GM12878 (cell line): Measurements from ENCODE around the gene FGB. TPM values are rescaled to one million over a fixed set of nuclear protein-coding genes. Genes with fewer than 3 reads are reported as not detected.

Experiments used
- ATAC-seq: fragments of 200-7000 bp; cut with Tn5 transposase; 3 replicates; pipeline ENCODE4 v1.9.1; 2020; ENCODE audit warnings: mild to moderate bottlenecking, moderate library complexity
- BruUV-seq: library from RNA; stranded (reverse); fragments of 400-500 nt; replicated peaks from 2 replicates; lab custom pipeline; 2021; lab: Mats Ljungman, UMichigan
- CTCF ChIA-PET: fragments of 300-600 bp; sonication (Branson Sonifier 250); formaldehyde crosslinking; extraction: SDS; loops from one replicate; lab custom pipeline; 2021; ENCODE audit warnings: inconsistent platforms; lab: Yijun Ruan, JAX
- POLR2A ChIA-PET: fragments of 350-600 bp; formaldehyde crosslinking; extraction: SDS; loops from one replicate; lab custom pipeline; 2021; ENCODE audit warnings: inconsistent platforms; lab: Charles Lee
- RAD21 ChIA-PET: fragments of 300-600 bp; sonication (Branson Sonifier 250); formaldehyde crosslinking; loops from one replicate; lab custom pipeline; 2023; ENCODE audit warnings: antibody characterized with exemption; ENCODE audit not compliant: unreplicated experiment; lab: Charles Lee
- SMC1A ChIA-PET: fragments of 300-600 bp; sonication (Branson Sonifier 250); formaldehyde crosslinking; loops from one replicate; lab custom pipeline; 2023; ENCODE audit not compliant: unreplicated experiment, uncharacterized antibody; lab: Charles Lee
- DNase-seq: peaks from one replicate; pipeline ENCODE4 v3.0.0-alpha.2; 2011; ENCODE audit warnings: low read depth, low spot score
- FAIRE-seq: peaks from 3 replicates; lab custom pipeline; 2011; peaks lifted over from hg19 to GRCh38; lab: Jason Lieb, UNC
- H2AFZ ChIP-seq: 2 replicates; pipeline ENCODE4 v1.6.0; 2011; ENCODE audit warnings: low read depth, low read length, control low read depth; ENCODE audit not compliant: control insufficient read depth
- H3K27ac ChIP-seq: 2 replicates; pipeline ENCODE4 v1.5.1; 2011; ENCODE audit warnings: control low read depth; ENCODE audit not compliant: control insufficient read depth, insufficient read depth
- H3K27me3 ChIP-seq, 2 experiments: replicated peaks in 1 of 2; 2 replicates each; pipeline versions ENCODE4 v1.6.0 to v1.6.1; 2011; ENCODE audit warnings: low read length in 1 of 2; ENCODE audit not compliant: control insufficient read depth in 2 of 2, insufficient read depth in 2 of 2
- H3K36me3 ChIP-seq, 2 experiments: 2 replicates each; pipeline ENCODE4 v1.5.1; 2011; ENCODE audit warnings: low read length in 1 of 2; ENCODE audit not compliant: control insufficient read depth in 2 of 2, insufficient read depth in 2 of 2
- H3K4me1 ChIP-seq: 2 replicates; pipeline ENCODE4 v1.6.1; 2011; ENCODE audit warnings: mild to moderate bottlenecking, low read length, moderate library complexity, mixed read lengths; ENCODE audit not compliant: control insufficient read depth, insufficient read depth
- H3K4me2 ChIP-seq: 2 replicates; pipeline ENCODE4 v1.6.0; 2011; ENCODE audit warnings: control low read depth; ENCODE audit not compliant: control insufficient read depth, insufficient read depth
- H3K4me3 ChIP-seq: fragments of 200-600 bp; sonication (generic); 2 replicates; pipeline ENCODE4 v1.5.1; 2016
- H3K79me2 ChIP-seq: 2 replicates; pipeline ENCODE4 v1.6.0; 2011; ENCODE audit warnings: low read length; ENCODE audit not compliant: control insufficient read depth, insufficient read depth
- H3K9ac ChIP-seq: 2 replicates; pipeline ENCODE4 v1.8.0; 2011; ENCODE audit warnings: low read length, control low read depth, mixed read lengths; ENCODE audit not compliant: control insufficient read depth, insufficient read depth
- H3K9me3 ChIP-seq: replicated peaks from 3 replicates; pipeline ENCODE4 v1.5.1; 2011; ENCODE audit warnings: mild to moderate bottlenecking, low read length; ENCODE audit not compliant: control insufficient read depth, insufficient read depth
- H4K20me1 ChIP-seq: 2 replicates; pipeline ENCODE4 v1.6.0; 2011; ENCODE audit not compliant: control insufficient read depth, insufficient read depth
- SMAD1 ChIP-seq: fragments of 450-650 bp; IDR thresholded peaks from 2 replicates; pipeline ENCODE4 v1.6.1; 2018; ENCODE audit warnings: mild to moderate bottlenecking, low read depth; ENCODE audit not compliant: partially characterized antibody
- WGBS: methylation state at CpG from one replicate; pipeline ENCODE4 v1.1.6; 2016; ENCODE audit warnings: low lambda C conversion rate; ENCODE audit not compliant: insufficient replicate concordance, insufficient coverage; ENCODE audit errors: missing lambda C conversion rate; 5-methylcytosine and 5-hydroxymethylcytosine counted together
- in situ Hi-C: fragments of 300-500 bp; cut with MboI; formaldehyde crosslinking; loops from 9 replicates; pipeline ENCODE4 v1.14.3; 2018; ENCODE audit warnings: mixed read lengths
- intact Hi-C: fragments of 100-400 bp; cut with micrococcal nuclease; formaldehyde crosslinking; loops from one replicate; pipeline ENCODE4 v1.14.2; 2022; ENCODE audit not compliant: unreplicated experiment
- polyA plus RNA-seq, 11 experiments: library from polyadenylated mRNA; depleted of rRNA in 4 of 11; unstranded in 6 of 11; stranded (reverse) in 5 of 11; fragments of >200 nt; fragmentation: Nextera tagmentation in 4 of 11; fragmentation: Illumina TruSeq in 1 of 11; extraction: Ambion mirVana in 4 of 11; extraction: Trizol in 1 of 11; gene quantifications; 1 replicate in 1 of 11; 2 replicates in 10 of 11; pipeline versions ENCODE4 v1.2.1 to v1.2.3, GENCODE V29; 2011 to 2016; ENCODE audit warnings: inconsistent platforms in 2 of 11, missing spikeins in 2 of 11, low read depth in 1 of 11
- small RNA-seq: library from RNA; depleted of rRNA; stranded (forward); fragments of <200 nt; gene quantifications from one replicate; pipeline ENCODE3, GENCODE V24; 2014
- total RNA-seq, 4 experiments: library from RNA; depleted of rRNA in 3 of 4; stranded (reverse); fragments of >200 nt in 3 of 4; fragmentation: Illumina TruSeq in 1 of 4; extraction: Trizol in 1 of 4; gene quantifications; 2 replicates each; pipeline versions ENCODE4 v1.2.1 to v1.2.3, GENCODE V29; 2013 to 2021

The FGB gene
- total and polyA plus RNA-seq, 10 of the 15 experiments (the other 5 are each of a cell fraction or from before 2014, with no cell fraction given), result 0.04 to 2.7 TPM; not detected in 8

DNA sequence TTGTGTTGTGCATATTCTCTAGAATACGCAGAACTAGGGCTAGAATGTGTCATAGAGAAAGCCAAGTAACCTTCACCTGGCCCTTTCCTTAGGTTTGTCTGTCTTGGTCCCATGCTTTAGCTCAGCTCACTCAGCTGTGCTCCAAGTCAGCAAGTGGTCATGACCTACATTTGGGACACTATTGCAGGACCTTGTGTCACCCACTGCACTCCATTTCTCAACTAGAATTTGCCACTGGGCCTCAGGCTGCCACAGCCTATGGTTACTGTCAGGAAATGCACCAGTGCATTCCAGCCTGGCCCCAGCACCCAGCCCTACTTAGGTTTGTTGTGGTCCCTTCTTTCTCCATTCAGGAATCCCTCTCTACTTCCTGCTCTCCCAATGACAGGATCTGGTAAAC lies 57.3 kb downstream of the FGB start:
- Histone ChIP-seq H3K4me2 (no peak overlapping the region), H4K20me1 (no peaks in the 10 kb centered on the region), H3K27ac (no peak overlapping the region), H3K27me3 (no peaks in the 10 kb centered on the region), H2AFZ (peak overlapping the region; percentile 25; the same call in 1 of the 2 replicates), H3K79me2 (no peaks in the 10 kb centered on the region), H3K9me3 (no peaks in the 10 kb centered on the region), H3K36me3 (no peaks in the 10 kb centered on the region), H3K4me3 (no peak overlapping the region), H3K9ac (no peak overlapping the region), H3K4me1 (peaks cover 13% of the 10 kb centered on the region)
- ChIA-PET CTCF (interaction anchor here (1.1 to 19.0 kb wide), 7 partner anchors 12 to 76 kb away, joined by 3 to 796 read pairs (median 6); partner anchors contain the start of genes FGB and PLRG1), POLR2A (no interaction called here), RAD21 (interaction anchor here (0.9 to 7.1 kb wide), 5 partner anchors 58 to 70 kb away, joined by 4 to 88 read pairs (median 4); partner anchors contain the start of gene PLRG1), SMC1A (interaction anchor here (0.6 to 7.2 kb wide), 5 partner anchors 9 to 1279 kb away, joined by 3 to 119 read pairs (median 7); partner anchors contain the start of genes FGB and PLRG1)
- in situ Hi-C loops, result no loop called here
- no peak for TF ChIP-seq SMAD1
- no TSS peak for BruUV-seq
- no peak for DNase-seq
- ATAC-seq, result no peak
- no peak for FAIRE-seq
- intact Hi-C loops, result loop anchor here (10.0 kb wide), 2 partner anchors 755 to 845 kb away; partner anchors contain the start of gene MAP9
- WGBS, result 0% methylated on average over 1 of the region's 1 CpG

Small RNAs within 50 kb of the gene (small RNA-seq; reads per million reads assigned to genes)
- gene RNU6-1285P, result not detected

Other genes starting within 250 kb of the FGB start
- 0.05 and 0.06 TPM in 2 replicates for gene DCHS2, start 71.2 kb upstream of the FGB start, total RNA-seq (2014; rRNA removed)
- 0.05 and 0.31 TPM in 2 replicates for gene DCHS2, start 71.2 kb upstream of the FGB start, total RNA-seq (2014; rRNA removed; fragmentation: Illumina TruSeq; extraction: Trizol)
- gene DCHS2, start 71.2 kb upstream of the FGB start, total RNA-seq (2021), result 0.03 TPM in 1 of 2 replicates, not detected in the other
- 0.04 and 0.08 TPM in 2 replicates for gene DCHS2, start 71.2 kb upstream of the FGB start, polyA plus RNA-seq (2011; rRNA removed)
- gene DCHS2, start 71.2 kb upstream of the FGB start, polyA plus RNA-seq (2014; fragmentation: Illumina TruSeq; extraction: Trizol), result 0.01 and 0.02 TPM in 2 replicates
- gene DCHS2, start 71.2 kb upstream of the FGB start, polyA plus RNA-seq (2014; fragmentation: Nextera tagmentation; extraction: Ambion mirVana), result not detected
- gene DCHS2, start 71.2 kb upstream of the FGB start, polyA plus RNA-seq (2014; rRNA removed), result 0.01 TPM in 1 of 2 replicates, not detected in the other
- under 1 TPM; 0.01 to 0.14 TPM for gene DCHS2, start 71.2 kb upstream of the FGB start, polyA plus RNA-seq (2016; fragmentation: Nextera tagmentation; extraction: Ambion mirVana)
- gene PLRG1, start 12.6 kb upstream of the FGB start, total RNA-seq (2014; rRNA removed), result 54.7 and 71.2 TPM in 2 replicates
- gene PLRG1, start 12.6 kb upstream of the FGB start, total RNA-seq (2014; rRNA removed; fragmentation: Illumina TruSeq; extraction: Trizol), result 63.4 and 63.9 TPM in 2 replicates
- gene PLRG1, start 12.6 kb upstream of the FGB start, total RNA-seq (2021), result 83.9 and 95.9 TPM in 2 replicates
- gene PLRG1, start 12.6 kb upstream of the FGB start, polyA plus RNA-seq (2011; rRNA removed), result 129 and 157 TPM in 2 replicates
- 88.8 and 90.6 TPM in 2 replicates for gene PLRG1, start 12.6 kb upstream of the FGB start, polyA plus RNA-seq (2014; fragmentation: Illumina TruSeq; extraction: Trizol)
- gene PLRG1, start 12.6 kb upstream of the FGB start, polyA plus RNA-seq (2014; fragmentation: Nextera tagmentation; extraction: Ambion mirVana), result 100 to 1,000 TPM; 138 to 182 TPM
- gene PLRG1, start 12.6 kb upstream of the FGB start, polyA plus RNA-seq (2014; rRNA removed), result 82.7 and 86.9 TPM in 2 replicates
- 100 to 1,000 TPM; 127 to 129 TPM for gene PLRG1, start 12.6 kb upstream of the FGB start, polyA plus RNA-seq (2016; fragmentation: Nextera tagmentation; extraction: Ambion mirVana)
- gene FGA, start 27.7 kb downstream of the FGB start, total RNA-seq (2014; rRNA removed), result not detected in 2 replicates
- not detected in 2 replicates for gene FGA, start 27.7 kb downstream of the FGB start, total RNA-seq (2014; rRNA removed; fragmentation: Illumina TruSeq; extraction: Trizol)
- gene FGA, start 27.7 kb downstream of the FGB start, total RNA-seq (2021), result 2.8 and 3.6 TPM in 2 replicates
- not detected in 2 replicates for gene FGA, start 27.7 kb downstream of the FGB start, polyA plus RNA-seq (2011; rRNA removed)
- gene FGA, start 27.7 kb downstream of the FGB start, polyA plus RNA-seq (2014; fragmentation: Illumina TruSeq; extraction: Trizol), result not detected in 2 replicates
- not detected for gene FGA, start 27.7 kb downstream of the FGB start, polyA plus RNA-seq (2014; fragmentation: Nextera tagmentation; extraction: Ambion mirVana)
- not detected in 2 replicates for gene FGA, start 27.7 kb downstream of the FGB start, polyA plus RNA-seq (2014; rRNA removed)
- gene FGA, start 27.7 kb downstream of the FGB start, polyA plus RNA-seq (2016; fragmentation: Nextera tagmentation; extraction: Ambion mirVana), result not detected
- not detected in 2 replicates for gene FGG, start 49.6 kb downstream of the FGB start, total RNA-seq (2014; rRNA removed)
- not detected in 2 replicates for gene FGG, start 49.6 kb downstream of the FGB start, total RNA-seq (2014; rRNA removed; fragmentation: Illumina TruSeq; extraction: Trizol)
- gene FGG, start 49.6 kb downstream of the FGB start, total RNA-seq (2021), result 1.8 and 1.9 TPM in 2 replicates
- gene FGG, start 49.6 kb downstream of the FGB start, polyA plus RNA-seq (2011; rRNA removed), result not detected in 2 replicates
- gene FGG, start 49.6 kb downstream of the FGB start, polyA plus RNA-seq (2014; fragmentation: Illumina TruSeq; extraction: Trizol), result not detected in 2 replicates
- gene FGG, start 49.6 kb downstream of the FGB start, polyA plus RNA-seq (2014; fragmentation: Nextera tagmentation; extraction: Ambion mirVana), result not detected
- gene FGG, start 49.6 kb downstream of the FGB start, polyA plus RNA-seq (2014; rRNA removed), result not detected in 2 replicates
- not detected for gene FGG, start 49.6 kb downstream of the FGB start, polyA plus RNA-seq (2016; fragmentation: Nextera tagmentation; extraction: Ambion mirVana)
- not detected in 2 replicates for gene LRAT, start 181.0 kb downstream of the FGB start, total RNA-seq (2014; rRNA removed)
- not detected in 2 replicates for gene LRAT, start 181.0 kb downstream of the FGB start, total RNA-seq (2014; rRNA removed; fragmentation: Illumina TruSeq; extraction: Trizol)
- gene LRAT, start 181.0 kb downstream of the FGB start, total RNA-seq (2021), result not detected in 2 replicates
- gene LRAT, start 181.0 kb downstream of the FGB start, polyA plus RNA-seq (2011; rRNA removed), result not detected in 2 replicates
- not detected in 2 replicates for gene LRAT, start 181.0 kb downstream of the FGB start, polyA plus RNA-seq (2014; fragmentation: Illumina TruSeq; extraction: Trizol)
- not detected for gene LRAT, start 181.0 kb downstream of the FGB start, polyA plus RNA-seq (2014; fragmentation: Nextera tagmentation; extraction: Ambion mirVana)
- not detected in 2 replicates for gene LRAT, start 181.0 kb downstream of the FGB start, polyA plus RNA-seq (2014; rRNA removed)
- gene LRAT, start 181.0 kb downstream of the FGB start, polyA plus RNA-seq (2016; fragmentation: Nextera tagmentation; extraction: Ambion mirVana), result under 1 TPM; 0.07 to 0.08 TPM
- gene RBM46, start 218.3 kb downstream of the FGB start, total RNA-seq (2014; rRNA removed), result not detected in 2 replicates
- gene RBM46, start 218.3 kb downstream of the FGB start, total RNA-seq (2014; rRNA removed; fragmentation: Illumina TruSeq; extraction: Trizol), result not detected in 2 replicates
- not detected in 2 replicates for gene RBM46, start 218.3 kb downstream of the FGB start, total RNA-seq (2021)
- not detected in 2 replicates for gene RBM46, start 218.3 kb downstream of the FGB start, polyA plus RNA-seq (2011; rRNA removed)
- gene RBM46, start 218.3 kb downstream of the FGB start, polyA plus RNA-seq (2014; fragmentation: Illumina TruSeq; extraction: Trizol), result not detected in 2 replicates
- gene RBM46, start 218.3 kb downstream of the FGB start, polyA plus RNA-seq (2014; fragmentation: Nextera tagmentation; extraction: Ambion mirVana), result not detected
- gene RBM46, start 218.3 kb downstream of the FGB start, polyA plus RNA-seq (2014; rRNA removed), result not detected in 2 replicates
- not detected for gene RBM46, start 218.3 kb downstream of the FGB start, polyA plus RNA-seq (2016; fragmentation: Nextera tagmentation; extraction: Ambion mirVana)